CD4-positive, alpha-beta T cell (primary cell): ENCODE measurements around the gene DNMT3A. TPM values are rescaled to one million over a fixed set of nuclear protein-coding genes. Genes with fewer than 3 reads are reported as not detected.

Source experiments
- ATAC-seq: fragments of 200-7000 bp; cut with Tn5 transposase; one replicate; pipeline ENCODE4 v1.10.0; 2022; ENCODE audit warnings: mild to moderate bottlenecking; ENCODE audit not compliant: poor library complexity
- CTCF ChIA-PET: fragments of 350-600 bp; sonication (Branson Sonifier 250); formaldehyde crosslinking; loops from one replicate; lab custom pipeline; 2021; ENCODE audit warnings: antibody characterized with exemption, inconsistent platforms; lab: Charles Lee
- POLR2A ChIA-PET: fragments of 350-600 bp; sonication (Branson Sonifier 250); formaldehyde crosslinking; loops from one replicate; lab custom pipeline; 2021; ENCODE audit warnings: antibody characterized with exemption, inconsistent platforms; lab: Charles Lee
- DNase-seq, 14 experiments: peaks; one replicate each; pipeline ENCODE4 v3.0.0-alpha.2; 2013 to 2020; ENCODE audit warnings: mixed read lengths in 2 of 14
- H3K27ac ChIP-seq, 2 donors: one replicate each; pipeline versions ENCODE4 v1.5.1 to v1.7.0; 2013; ENCODE audit warnings: low read length in 2 of 2, low read depth in 1 of 2, mild to moderate bottlenecking in 1 of 2
- H3K27me3 ChIP-seq, 2 experiments: 1 replicate in 1 of 2; 2 replicates in 1 of 2; pipeline versions ENCODE4 v1.6.1 to v1.7.0; 2013; ENCODE audit warnings: low read length in 2 of 2, control low read depth in 1 of 2, mild to moderate bottlenecking in 1 of 2, moderate library complexity in 1 of 2; ENCODE audit not compliant: insufficient read depth in 2 of 2, control insufficient read depth in 1 of 2
- H3K36me3 ChIP-seq: one replicate; pipeline ENCODE4 v1.6.1; 2013; ENCODE audit warnings: low read length, control low read depth; ENCODE audit not compliant: insufficient read depth
- H3K4me1 ChIP-seq: one replicate; pipeline ENCODE4 v1.6.1; 2013; ENCODE audit warnings: low read length, control low read depth; ENCODE audit not compliant: insufficient read depth
- H3K4me3 ChIP-seq: one replicate; pipeline ENCODE4 v1.5.1; 2013; ENCODE audit warnings: mild to moderate bottlenecking, low read length, moderate library complexity
- H3K9me3 ChIP-seq, 2 experiments: 1 replicate in 1 of 2; 2 replicates in 1 of 2; pipeline versions ENCODE4 v1.6.1 to v1.7.0; 2013; ENCODE audit warnings: low read length in 2 of 2, mild to moderate bottlenecking in 2 of 2, control low read depth in 1 of 2, moderate library complexity in 1 of 2; ENCODE audit not compliant: control insufficient read depth in 1 of 2, insufficient read depth in 1 of 2
- H3K27ac Mint-ChIP-seq: one replicate; pipeline ENCODE4 v1.8.0; 2020; ENCODE audit warnings: mixed read lengths
- H3K27me3 Mint-ChIP-seq: one replicate; pipeline ENCODE4 v1.8.0; 2021; ENCODE audit warnings: mixed read lengths
- H3K36me3 Mint-ChIP-seq: one replicate; pipeline ENCODE4 v1.8.0; 2021; ENCODE audit warnings: low read depth, mixed read lengths
- H3K4me1 Mint-ChIP-seq: one replicate; pipeline ENCODE4 v1.8.0; 2021; ENCODE audit warnings: low read depth, mixed read lengths
- H3K4me3 Mint-ChIP-seq: one replicate; pipeline ENCODE4 v1.8.0; 2020; ENCODE audit warnings: mild to moderate bottlenecking, mixed read lengths
- H3K9me3 Mint-ChIP-seq: one replicate; pipeline ENCODE4 v1.8.0; 2020; ENCODE audit warnings: mixed read lengths
- intact Hi-C, 2 experiments: fragments of 100-400 bp; cut with DNase I in 1 of 2; cut with micrococcal nuclease in 1 of 2; formaldehyde crosslinking; loops; one replicate each; pipeline versions ENCODE4 v1.15.1 to v1.9.0; 2023 to 2025; cut with DNase I, micrococcal nuclease
- total RNA-seq, 174 experiments: library from RNA in 2 of 174; stranded (reverse) in 2 of 174; gene quantifications; one replicate each; pipeline ENCODE4 v1.2.3 and lab custom pipeline; 2021 to 2026
- TF ChIP-seq, protein P1 (sequence below): fragments of 200-600 bp; IDR thresholded peaks from one replicate; pipeline ENCODE4 v1.8.0; 2022; ENCODE audit warnings: antibody characterized with exemption, mild to moderate bottlenecking

DNMT3A gene
- total RNA-seq, 2 experiments from 2014 or later, result 57.1 to 62.1 TPM

DNA sequence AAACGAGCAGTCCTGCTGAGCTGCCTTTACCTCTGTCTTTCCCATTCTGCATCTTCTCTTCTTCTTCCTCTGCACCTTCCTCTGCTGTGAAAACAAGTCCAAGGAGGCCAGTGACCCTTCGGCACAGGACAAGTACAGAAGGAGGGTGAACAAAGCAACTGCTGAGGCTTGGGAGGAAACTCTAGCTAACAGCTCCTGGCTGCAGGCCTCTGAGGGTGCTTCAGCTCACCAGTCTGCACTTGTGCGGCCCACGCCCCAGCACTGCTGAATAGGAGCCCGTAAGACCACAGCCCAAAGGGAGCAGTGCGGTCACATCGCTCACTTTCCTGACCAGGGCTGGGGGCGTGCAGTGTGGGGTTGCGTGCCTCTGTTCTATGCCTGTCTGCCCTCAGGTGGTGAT is 42.1 kb upstream of the DNMT3A start:
- H3K27me3 Mint-ChIP-seq, result no peaks in the 10 kb centered on the region
- TF ChIP-seq, protein P1, sequence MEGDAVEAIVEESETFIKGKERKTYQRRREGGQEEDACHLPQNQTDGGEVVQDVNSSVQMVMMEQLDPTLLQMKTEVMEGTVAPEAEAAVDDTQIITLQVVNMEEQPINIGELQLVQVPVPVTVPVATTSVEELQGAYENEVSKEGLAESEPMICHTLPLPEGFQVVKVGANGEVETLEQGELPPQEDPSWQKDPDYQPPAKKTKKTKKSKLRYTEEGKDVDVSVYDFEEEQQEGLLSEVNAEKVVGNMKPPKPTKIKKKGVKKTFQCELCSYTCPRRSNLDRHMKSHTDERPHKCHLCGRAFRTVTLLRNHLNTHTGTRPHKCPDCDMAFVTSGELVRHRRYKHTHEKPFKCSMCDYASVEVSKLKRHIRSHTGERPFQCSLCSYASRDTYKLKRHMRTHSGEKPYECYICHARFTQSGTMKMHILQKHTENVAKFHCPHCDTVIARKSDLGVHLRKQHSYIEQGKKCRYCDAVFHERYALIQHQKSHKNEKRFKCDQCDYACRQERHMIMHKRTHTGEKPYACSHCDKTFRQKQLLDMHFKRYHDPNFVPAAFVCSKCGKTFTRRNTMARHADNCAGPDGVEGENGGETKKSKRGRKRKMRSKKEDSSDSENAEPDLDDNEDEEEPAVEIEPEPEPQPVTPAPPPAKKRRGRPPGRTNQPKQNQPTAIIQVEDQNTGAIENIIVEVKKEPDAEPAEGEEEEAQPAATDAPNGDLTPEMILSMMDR, result no peak
- H3K4me3 Mint-ChIP-seq, result no peak overlapping the region
- peaks cover 34% of the 10 kb centered on the region for H3K36me3 Mint-ChIP-seq
- peaks cover 31% of the 10 kb centered on the region for H3K4me1 Mint-ChIP-seq
- H3K9me3 ChIP-seq, result peaks cover 0 to 8% of the 10 kb centered on the region in 2 experiments
- peaks cover 12% of the 10 kb centered on the region for H3K4me1 ChIP-seq
- intact Hi-C loops, result no loop called here
- no peak overlapping the region for H3K27ac ChIP-seq
- no peaks in the 10 kb centered on the region for H3K9me3 Mint-ChIP-seq
- H3K4me3 ChIP-seq, result no peak overlapping the region
- H3K36me3 ChIP-seq, result peaks cover 20% of the 10 kb centered on the region
- no peaks in the 10 kb centered on the region for H3K27me3 ChIP-seq
- POLR2A ChIA-PET, result no interaction called here
- ATAC-seq (no peak), DNase-seq (peak in 1 of 14 experiments; percentile 9)
- H3K27ac Mint-ChIP-seq, result no peak overlapping the region
- CTCF ChIA-PET, result no interaction called here

- intact Hi-C loops, result no loop called here
- Histone ChIP-seq H3K27me3 (no peaks in the 10 kb centered on the region), H3K4me1 (peaks cover 32% of the 10 kb centered on the region), H3K9me3 (peaks cover 0 to 11% of the 10 kb centered on the region in 2 experiments), H3K27ac (no peak overlapping the region), H3K4me3 (no peak overlapping the region), H3K36me3 (peaks cover 4% of the 10 kb centered on the region)
- Mint-ChIP-seq H3K9me3 (no peaks in the 10 kb centered on the region), H3K36me3 (peaks cover 16% of the 10 kb centered on the region), H3K27ac (no peak overlapping the region), H3K27me3 (no peaks in the 10 kb centered on the region), H3K4me1 (peaks cover 39% of the 10 kb centered on the region), H3K4me3 (no peak overlapping the region)
- CTCF ChIA-PET, result interaction anchor here (4.7 kb wide), 1 partner anchor 19 kb away, joined by 21 read pairs; no protein-coding TSS in a partner anchor
- POLR2A ChIA-PET, result no interaction called here
- TF ChIP-seq, protein P1, result no peak
- ATAC-seq (no peak), DNase-seq (no peak)
Measured at GRCh38 chr2:25381502-25381901, 39.8 kb upstream of the DNMT3A start.

GRCh38 chr2:25380586-25381375 is 39.1 kb upstream of the DNMT3A start:
- no peak for DNase-seq
- H3K27ac ChIP-seq, result no peak overlapping the region
- H3K9me3 ChIP-seq, result peaks cover 0 to 11% of the 10 kb centered on the region in 2 experiments
- ChIA-PET CTCF (interaction anchor here (4.7 kb wide), 1 partner anchor 18 kb away, joined by 21 read pairs; no protein-coding TSS in a partner anchor), POLR2A (no interaction called here)
- no peak for ATAC-seq
- Mint-ChIP-seq H3K4me3 (no peak overlapping the region), H3K27ac (no peak overlapping the region), H3K9me3 (no peaks in the 10 kb centered on the region), H3K36me3 (peaks cover 9% of the 10 kb centered on the region), H3K4me1 (peaks cover 43% of the 10 kb centered on the region), H3K27me3 (no peaks in the 10 kb centered on the region)
- no peaks in the 10 kb centered on the region for H3K27me3 ChIP-seq
- no peak overlapping the region for H3K4me3 ChIP-seq
- TF ChIP-seq, protein P1, result no peak
- intact Hi-C loops, result no loop called here
- H3K36me3 ChIP-seq, result no peaks in the 10 kb centered on the region
- H3K4me1 ChIP-seq, result peaks cover 40% of the 10 kb centered on the region
